DLD1 (cell line): ENCODE measurements around the gene KLHL42.

ENCODE experiments used
- in situ Hi-C: cut with HindIII; loops from 2 replicates; pipeline ENCODE4 v1.10.0; 2017; ENCODE audit warnings: low sequenced_read_pairs

KLHL42 gene

GRCh38 chr12:27780612-27781408 is 777 bp downstream of the KLHL42 start:
- in situ Hi-C loops: no loop called here

GRCh38 chr12:27781680-27782079 is 1.6 kb downstream of the KLHL42 start:
- in situ Hi-C loops: no loop called here

GRCh38 chr12:27782481-27782880 is 2.4 kb downstream of the KLHL42 start:
- in situ Hi-C loops: no loop called here

GRCh38 chr12:27785882-27786570 is 6.0 kb downstream of the KLHL42 start:
- in situ Hi-C loops: no loop called here

GRCh38 chr12:27787559-27787958 is 7.5 kb downstream of the KLHL42 start:
- in situ Hi-C loops: no loop called here

GRCh38 chr12:27790179-27790578 is 10.1 kb downstream of the KLHL42 start:
- in situ Hi-C loops: no loop called here

GRCh38 chr12:27794818-27795584 is 15.0 kb downstream of the KLHL42 start:
- in situ Hi-C loops: no loop called here

GRCh38 chr12:27796128-27796527 is 16.1 kb downstream of the KLHL42 start:
- in situ Hi-C loops: no loop called here

GRCh38 chr12:27797301-27798025 is 17.4 kb downstream of the KLHL42 start:
- in situ Hi-C loops: no loop called here

GRCh38 chr12:27800819-27801218 is 20.8 kb downstream of the KLHL42 start:
- in situ Hi-C loops: no loop called here

GRCh38 chr12:27801630-27802029 is 21.6 kb downstream of the KLHL42 start:
- in situ Hi-C loops: no loop called here

GRCh38 chr12:27802511-27802910 is 22.5 kb downstream of the KLHL42 start:
- in situ Hi-C loops: no loop called here

GRCh38 chr12:27802936-27803335 is 22.9 kb downstream of the KLHL42 start:
- in situ Hi-C loops: no loop called here

GRCh38 chr12:27805238-27805637 is 25.2 kb downstream of the KLHL42 start:
- in situ Hi-C loops: no loop called here

GRCh38 chr12:27806259-27806658 is 26.2 kb downstream of the KLHL42 start:
- in situ Hi-C loops: no loop called here

- in situ Hi-C loops: no loop called here
These were observed 27.1 kb downstream of the KLHL42 start for GRCh38 chr12:27807063-27807703.

- in situ Hi-C loops: no loop called here
These were observed 28.8 kb downstream of the KLHL42 start for GRCh38 chr12:27808841-27809240.

GRCh38 chr12:27810756-27811155 is 30.7 kb downstream of the KLHL42 start:
- in situ Hi-C loops: no loop called here

- in situ Hi-C loops: no loop called here
These were observed 32.5 kb downstream of the KLHL42 start for GRCh38 chr12:27812502-27812901.

- in situ Hi-C loops: no loop called here
These were observed 34.4 kb downstream of the KLHL42 start for GRCh38 chr12:27814411-27814810.
